NCI-H510A (cell line): ENCODE data around the gene DENND4B.

ENCODE experiments used
- DNase-seq: peaks from one replicate; lab custom pipeline; 2025; lab: John Stamatoyannopoulos, UW

DENND4B gene

GRCh38 chr1:153945795-153946621 is 510 bp downstream of the DENND4B start:
- peak; percentile 28 for DNase-seq

- no peak for DNase-seq
Measured at GRCh38 chr1:153945131-153945794, 1.3 kb downstream of the DENND4B start.

- DNase-seq, result no peak
Measured at GRCh38 chr1:153944827-153945117, 1.7 kb downstream of the DENND4B start.

- DNase-seq, result no peak
Measured at GRCh38 chr1:153944005-153944826, 2.3 kb downstream of the DENND4B start.

- no peak for DNase-seq
Measured at GRCh38 chr1:153942766-153943549, 3.6 kb downstream of the DENND4B start.

- no peak for DNase-seq
Measured at GRCh38 chr1:153941826-153942725, 4.4 kb downstream of the DENND4B start.

GRCh38 chr1:153940756-153941155 is 5.8 kb downstream of the DENND4B start:
- no peak for DNase-seq

GRCh38 chr1:153939476-153939875 is 7.0 kb downstream of the DENND4B start:
- no peak for DNase-seq

- DNase-seq, result no peak
Measured at GRCh38 chr1:153938996-153939395, 7.5 kb downstream of the DENND4B start.

- no peak for DNase-seq
Measured at GRCh38 chr1:153937331-153937730, 9.2 kb downstream of the DENND4B start.

- no peak for DNase-seq
Measured at GRCh38 chr1:153936011-153936802, 10.3 kb downstream of the DENND4B start.

GRCh38 chr1:153934746-153935145 is 11.8 kb downstream of the DENND4B start:
- no peak for DNase-seq

- no peak for DNase-seq
Measured at GRCh38 chr1:153933955-153934354, 12.6 kb downstream of the DENND4B start.

GRCh38 chr1:153933430-153933829 is 13.1 kb downstream of the DENND4B start:
- no peak for DNase-seq

GRCh38 chr1:153932156-153933131 is 14.1 kb downstream of the DENND4B start:
- DNase-seq, result no peak

GRCh38 chr1:153929981-153930948 is 16.3 kb downstream of the DENND4B start:
- no peak for DNase-seq

GRCh38 chr1:153929426-153929825 is 17.1 kb downstream of the DENND4B start:
- DNase-seq, result no peak
